HepG2 (cell line): Measurements from ENCODE around the gene ASB11. TPM values are rescaled to one million over a fixed set of nuclear protein-coding genes. Genes with fewer than 3 reads are reported as not detected.

Source experiments
- CC2D1A ChIP-seq: sonication (generic); formaldehyde crosslinking; IDR thresholded peaks from 2 replicates; pipeline ENCODE4 v1.8.1; 2023; ENCODE audit warnings: mild to moderate bottlenecking, missing genetic modification reagents
- DNMT1 ChIP-seq: sonication (generic); formaldehyde crosslinking; IDR thresholded peaks from 2 replicates; pipeline ENCODE4 v1.5.1; 2020; ENCODE audit warnings: mild to moderate bottlenecking, missing genetic modification reagents
- GTF3A ChIP-seq: sonication (generic); formaldehyde crosslinking; conservative IDR thresholded peaks from 2 replicates; pipeline ENCODE4 v1.4.0; 2020; ENCODE audit warnings: mild to moderate bottlenecking, missing genetic modification reagents
- HDAC6 ChIP-seq: fragments of 200-600 bp; sonication (generic); IDR thresholded peaks from 2 replicates; pipeline ENCODE4 v1.7.0; 2017; ENCODE audit warnings: mild to moderate bottlenecking, antibody characterized with exemption, low read length, low read depth
- MXD4 ChIP-seq: IDR thresholded peaks from 2 replicates; pipeline ENCODE4 v1.6.1; 2016; ENCODE audit warnings: mild to moderate bottlenecking, missing biosample characterization, missing genetic modification reagents
- POLR2AphosphoS5 ChIP-seq: IDR thresholded peaks from 2 replicates; pipeline ENCODE4 v1.6.1; 2012; ENCODE audit warnings: low read depth, low read length
- ZNF558 ChIP-seq: sonication (generic); formaldehyde crosslinking; IDR thresholded peaks from 2 replicates; pipeline ENCODE4 v1.9.0; 2022; ENCODE audit warnings: mild to moderate bottlenecking, missing genetic modification reagents, borderline replicate concordance
- ZNF615 ChIP-seq: sonication (generic); formaldehyde crosslinking; IDR thresholded peaks from 2 replicates; pipeline ENCODE4 v1.5.0; 2020; ENCODE audit warnings: mild to moderate bottlenecking, missing genetic modification reagents, borderline replicate concordance
- ZNF782 ChIP-seq: sonication (generic); formaldehyde crosslinking; IDR thresholded peaks from 2 replicates; pipeline ENCODE4 v1.4.0; 2020; ENCODE audit warnings: missing genetic modification reagents, mild to moderate bottlenecking, borderline replicate concordance
- ZSCAN31 ChIP-seq: sonication (generic); formaldehyde crosslinking; IDR thresholded peaks from 2 replicates; pipeline ENCODE4 v1.5.0; 2020; ENCODE audit warnings: low read depth, mild to moderate bottlenecking, missing genetic modification reagents
- polyA plus RNA-seq, 8 experiments: library from polyadenylated mRNA; depleted of rRNA in 3 of 8; stranded (reverse) in 7 of 8; unstranded in 1 of 8; fragments of >200 nt; fragmentation: Illumina TruSeq in 4 of 8; extraction: Trizol in 4 of 8; gene quantifications; 2 replicates each; pipeline versions ENCODE4 v1.2.1 to v1.2.3, GENCODE V29; 2011 to 2016; ENCODE audit warnings: low read depth in 4 of 8, missing spikeins in 1 of 8, mixed read lengths in 1 of 8; ENCODE audit not compliant: insufficient read depth in 1 of 8
- total RNA-seq, 5 experiments: library from RNA; depleted of rRNA; stranded (reverse); fragments of >200 nt; fragmentation: Illumina TruSeq; extraction: Trizol; gene quantifications; 2 replicates each; pipeline ENCODE4 v1.2.3, GENCODE V29; 2016; ENCODE audit warnings: low read depth in 1 of 5
- TF ChIP-seq, protein P1 (sequence below): IDR thresholded peaks from 2 replicates; pipeline ENCODE4 v1.6.1; 2016; ENCODE audit warnings: low read depth, missing genetic modification reagents, missing compliant biosample characterization
- TF ChIP-seq, protein P2 (sequence below): sonication (generic); formaldehyde crosslinking; IDR thresholded peaks from 2 replicates; pipeline ENCODE4 v1.4.0; 2020; ENCODE audit warnings: missing genetic modification reagents
- TF ChIP-seq, protein P3 (sequence below): sonication (generic); formaldehyde crosslinking; IDR thresholded peaks from 2 replicates; pipeline ENCODE4 v1.4.0; 2020; ENCODE audit warnings: missing genetic modification reagents, mild to moderate bottlenecking, borderline replicate concordance

Gene ASB11
- total and polyA plus RNA-seq, 2 of the 13 experiments (the other 11 are each of a cell fraction or from before 2014, with no cell fraction given) = not detected

DNA sequence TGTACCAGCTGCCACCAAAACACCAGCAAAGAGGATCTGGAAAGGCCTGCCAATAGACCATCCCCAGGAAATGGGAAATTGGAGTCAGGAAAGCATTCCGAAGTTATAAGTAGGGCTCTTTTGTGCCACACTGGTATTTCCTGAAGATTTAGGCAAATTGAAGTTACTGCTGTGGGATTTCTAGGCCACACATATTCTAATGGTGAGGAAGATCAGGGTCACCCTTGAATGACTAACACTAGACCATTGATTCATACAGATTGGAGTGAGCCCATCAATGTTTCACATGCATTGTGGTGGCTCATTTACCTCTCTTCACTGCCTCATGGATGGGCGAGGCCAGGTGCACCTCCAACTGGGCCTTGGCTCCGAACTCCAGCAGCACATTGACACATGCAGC is 22.6 kb downstream of the ASB11 start (continued):
- TF ChIP-seq, protein P1, sequence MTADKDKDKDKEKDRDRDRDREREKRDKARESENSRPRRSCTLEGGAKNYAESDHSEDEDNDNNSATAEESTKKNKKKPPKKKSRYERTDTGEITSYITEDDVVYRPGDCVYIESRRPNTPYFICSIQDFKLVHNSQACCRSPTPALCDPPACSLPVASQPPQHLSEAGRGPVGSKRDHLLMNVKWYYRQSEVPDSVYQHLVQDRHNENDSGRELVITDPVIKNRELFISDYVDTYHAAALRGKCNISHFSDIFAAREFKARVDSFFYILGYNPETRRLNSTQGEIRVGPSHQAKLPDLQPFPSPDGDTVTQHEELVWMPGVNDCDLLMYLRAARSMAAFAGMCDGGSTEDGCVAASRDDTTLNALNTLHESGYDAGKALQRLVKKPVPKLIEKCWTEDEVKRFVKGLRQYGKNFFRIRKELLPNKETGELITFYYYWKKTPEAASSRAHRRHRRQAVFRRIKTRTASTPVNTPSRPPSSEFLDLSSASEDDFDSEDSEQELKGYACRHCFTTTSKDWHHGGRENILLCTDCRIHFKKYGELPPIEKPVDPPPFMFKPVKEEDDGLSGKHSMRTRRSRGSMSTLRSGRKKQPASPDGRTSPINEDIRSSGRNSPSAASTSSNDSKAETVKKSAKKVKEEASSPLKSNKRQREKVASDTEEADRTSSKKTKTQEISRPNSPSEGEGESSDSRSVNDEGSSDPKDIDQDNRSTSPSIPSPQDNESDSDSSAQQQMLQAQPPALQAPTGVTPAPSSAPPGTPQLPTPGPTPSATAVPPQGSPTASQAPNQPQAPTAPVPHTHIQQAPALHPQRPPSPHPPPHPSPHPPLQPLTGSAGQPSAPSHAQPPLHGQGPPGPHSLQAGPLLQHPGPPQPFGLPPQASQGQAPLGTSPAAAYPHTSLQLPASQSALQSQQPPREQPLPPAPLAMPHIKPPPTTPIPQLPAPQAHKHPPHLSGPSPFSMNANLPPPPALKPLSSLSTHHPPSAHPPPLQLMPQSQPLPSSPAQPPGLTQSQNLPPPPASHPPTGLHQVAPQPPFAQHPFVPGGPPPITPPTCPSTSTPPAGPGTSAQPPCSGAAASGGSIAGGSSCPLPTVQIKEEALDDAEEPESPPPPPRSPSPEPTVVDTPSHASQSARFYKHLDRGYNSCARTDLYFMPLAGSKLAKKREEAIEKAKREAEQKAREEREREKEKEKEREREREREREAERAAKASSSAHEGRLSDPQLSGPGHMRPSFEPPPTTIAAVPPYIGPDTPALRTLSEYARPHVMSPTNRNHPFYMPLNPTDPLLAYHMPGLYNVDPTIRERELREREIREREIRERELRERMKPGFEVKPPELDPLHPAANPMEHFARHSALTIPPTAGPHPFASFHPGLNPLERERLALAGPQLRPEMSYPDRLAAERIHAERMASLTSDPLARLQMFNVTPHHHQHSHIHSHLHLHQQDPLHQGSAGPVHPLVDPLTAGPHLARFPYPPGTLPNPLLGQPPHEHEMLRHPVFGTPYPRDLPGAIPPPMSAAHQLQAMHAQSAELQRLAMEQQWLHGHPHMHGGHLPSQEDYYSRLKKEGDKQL (CRISPR knock-in tag) = no peak
- no peak for TF ChIP-seq CC2D1A (CRISPR knock-in tag)
- TF ChIP-seq MXD4 (CRISPR knock-in tag) = no peak
- no peak for TF ChIP-seq ZNF782 (CRISPR knock-in tag)
- TF ChIP-seq ZNF615 (CRISPR knock-in tag) = no peak
- TF ChIP-seq POLR2AphosphoS5 = no peak
- no peak for TF ChIP-seq DNMT1
- no peak for TF ChIP-seq HDAC6
- TF ChIP-seq GTF3A = no peak
- no peak for TF ChIP-seq ZNF558 (CRISPR knock-in tag)
- TF ChIP-seq, protein P2, sequence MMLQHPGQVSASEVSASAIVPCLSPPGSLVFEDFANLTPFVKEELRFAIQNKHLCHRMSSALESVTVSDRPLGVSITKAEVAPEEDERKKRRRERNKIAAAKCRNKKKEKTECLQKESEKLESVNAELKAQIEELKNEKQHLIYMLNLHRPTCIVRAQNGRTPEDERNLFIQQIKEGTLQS (CRISPR knock-in tag) = no peak
- TF ChIP-seq ZSCAN31 = no peak
- TF ChIP-seq, protein P3, sequence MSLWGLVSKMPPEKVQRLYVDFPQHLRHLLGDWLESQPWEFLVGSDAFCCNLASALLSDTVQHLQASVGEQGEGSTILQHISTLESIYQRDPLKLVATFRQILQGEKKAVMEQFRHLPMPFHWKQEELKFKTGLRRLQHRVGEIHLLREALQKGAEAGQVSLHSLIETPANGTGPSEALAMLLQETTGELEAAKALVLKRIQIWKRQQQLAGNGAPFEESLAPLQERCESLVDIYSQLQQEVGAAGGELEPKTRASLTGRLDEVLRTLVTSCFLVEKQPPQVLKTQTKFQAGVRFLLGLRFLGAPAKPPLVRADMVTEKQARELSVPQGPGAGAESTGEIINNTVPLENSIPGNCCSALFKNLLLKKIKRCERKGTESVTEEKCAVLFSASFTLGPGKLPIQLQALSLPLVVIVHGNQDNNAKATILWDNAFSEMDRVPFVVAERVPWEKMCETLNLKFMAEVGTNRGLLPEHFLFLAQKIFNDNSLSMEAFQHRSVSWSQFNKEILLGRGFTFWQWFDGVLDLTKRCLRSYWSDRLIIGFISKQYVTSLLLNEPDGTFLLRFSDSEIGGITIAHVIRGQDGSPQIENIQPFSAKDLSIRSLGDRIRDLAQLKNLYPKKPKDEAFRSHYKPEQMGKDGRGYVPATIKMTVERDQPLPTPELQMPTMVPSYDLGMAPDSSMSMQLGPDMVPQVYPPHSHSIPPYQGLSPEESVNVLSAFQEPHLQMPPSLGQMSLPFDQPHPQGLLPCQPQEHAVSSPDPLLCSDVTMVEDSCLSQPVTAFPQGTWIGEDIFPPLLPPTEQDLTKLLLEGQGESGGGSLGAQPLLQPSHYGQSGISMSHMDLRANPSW (CRISPR knock-in tag) = no peak
